Natural killer cell treated with Interleukin-12 subunit alpha and Interleukin-12 subunit beta and Interleukin-15 and Interleukin-18, amount 100 ng/mL, for 72 hours (primary cell): ENCODE measurements around the gene INTU. TPM values are rescaled to one million over a fixed set of nuclear protein-coding genes. Genes with fewer than 3 reads are reported as not detected.
"Not testable (repeated sequence)": the region's sequence is repeated elsewhere in the genome, so short reads cannot be mapped to it uniquely, and the experiment has no call there.

Experiments
- ATAC-seq, 2 donors: fragments of 150-1000 bp; cut with Tn5 transposase in 1 of 2; sonication (Bioruptor Pico), chemical (Tn5 transposase) in 1 of 2; 2 replicates each; pipeline ENCODE4 v1.10.0; 2021
- DNase-seq: peaks from one replicate; pipeline ENCODE4 v3.0.0; 2022; ENCODE audit warnings: low spot score
- H3K27ac Mint-ChIP-seq, 2 donors: 1 replicate in 1 of 2; 2 replicates in 1 of 2; pipeline ENCODE4 v1.8.0; 2022; ENCODE audit warnings: mixed read lengths in 2 of 2, mild to moderate bottlenecking in 1 of 2, moderate library complexity in 1 of 2
- H3K27me3 Mint-ChIP-seq, 2 donors: 1 replicate in 1 of 2; 2 replicates in 1 of 2; pipeline ENCODE4 v1.8.0; 2022; ENCODE audit warnings: mixed read lengths in 2 of 2
- H3K36me3 Mint-ChIP-seq: one replicate; pipeline ENCODE4 v1.8.0; 2022; ENCODE audit warnings: mixed read lengths
- H3K4me1 Mint-ChIP-seq, 2 donors: 1 replicate in 1 of 2; 2 replicates in 1 of 2; pipeline ENCODE4 v1.8.0; 2022; ENCODE audit warnings: low read depth in 2 of 2, mixed read lengths in 2 of 2, mild to moderate bottlenecking in 1 of 2
- H3K4me3 Mint-ChIP-seq: one replicate; pipeline ENCODE4 v1.8.0; 2022; ENCODE audit warnings: mixed read lengths
- H3K9me3 Mint-ChIP-seq: 2 replicates; pipeline ENCODE4 v1.8.0; 2022; ENCODE audit warnings: mixed read lengths
- total RNA-seq, 2 donors: library from RNA; stranded (reverse); gene quantifications; one replicate each; pipeline ENCODE4 v1.2.3, GENCODE V29; 2022

Gene INTU
- total RNA-seq, 2 donors from 2014 or later, result 0.50 to 0.81 TPM

- Mint-ChIP-seq H3K9me3 (peaks cover 5% of the 10 kb centered on the region), H3K27me3 (peaks cover 33 to 38% of the 10 kb centered on the region in 2 donors), H3K36me3 (no peaks in the 10 kb centered on the region), H3K27ac (no peak overlapping the region), H3K4me3 (no peak overlapping the region), H3K4me1 (no peaks in the 10 kb centered on the region)
- DNase-seq, result no peak
- peak; percentile 48 to 66 for ATAC-seq
Measured at GRCh38 chr4:127622921-127623796, 9.6 kb upstream of the INTU start.

DNA sequence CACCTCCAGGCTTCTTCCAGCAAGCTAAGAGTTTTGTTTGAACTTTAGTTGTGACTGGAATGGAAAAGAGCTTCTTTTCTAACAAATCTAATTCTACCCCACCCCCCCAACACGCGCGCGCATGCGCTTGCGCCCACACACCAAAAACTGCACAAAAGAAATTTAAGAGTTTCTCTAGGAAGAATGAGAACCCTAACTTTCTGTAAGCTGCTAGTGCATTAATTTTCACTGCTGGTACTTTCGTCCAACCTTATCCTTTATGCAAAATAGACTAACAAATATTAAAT is 9.0 kb upstream of the INTU start:
- H3K4me3 Mint-ChIP-seq, result no peak overlapping the region
- no peak overlapping the region for H3K27ac Mint-ChIP-seq
- H3K27me3 Mint-ChIP-seq, result peaks cover 35 to 40% of the 10 kb centered on the region in 2 donors
- DNase-seq (no peak), ATAC-seq (no peak)
- H3K36me3 Mint-ChIP-seq, result no peaks in the 10 kb centered on the region
- peaks cover 2% of the 10 kb centered on the region for H3K9me3 Mint-ChIP-seq
- no peaks in the 10 kb centered on the region for H3K4me1 Mint-ChIP-seq

DNA sequence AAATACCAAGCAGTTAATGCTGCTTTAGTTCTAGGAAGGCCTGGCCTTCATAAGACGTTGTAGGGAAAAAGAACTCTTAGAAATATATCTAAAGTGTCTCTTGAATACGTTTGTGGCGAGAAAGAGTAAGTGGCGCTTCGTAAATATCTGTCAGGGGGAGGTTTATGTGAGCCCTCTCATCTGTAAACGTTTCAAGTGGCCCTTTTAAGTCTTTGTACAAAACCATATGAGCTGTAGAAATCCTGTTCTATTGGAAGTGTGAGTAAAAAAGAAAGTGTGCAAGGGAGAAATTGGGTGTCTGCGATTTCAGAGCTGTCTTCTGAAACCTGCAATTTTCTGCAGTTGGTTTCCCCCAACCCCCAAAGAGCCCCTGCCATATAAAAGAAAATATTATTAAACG is 8.6 kb upstream of the INTU start:
- Mint-ChIP-seq H3K27me3 (peaks cover 32 to 36% of the 10 kb centered on the region in 2 donors), H3K27ac (no peak overlapping the region), H3K4me3 (no peak overlapping the region), H3K4me1 (no peaks in the 10 kb centered on the region), H3K9me3 (no peaks in the 10 kb centered on the region), H3K36me3 (no peaks in the 10 kb centered on the region)
- ATAC-seq (no peak), DNase-seq (no peak)

DNA sequence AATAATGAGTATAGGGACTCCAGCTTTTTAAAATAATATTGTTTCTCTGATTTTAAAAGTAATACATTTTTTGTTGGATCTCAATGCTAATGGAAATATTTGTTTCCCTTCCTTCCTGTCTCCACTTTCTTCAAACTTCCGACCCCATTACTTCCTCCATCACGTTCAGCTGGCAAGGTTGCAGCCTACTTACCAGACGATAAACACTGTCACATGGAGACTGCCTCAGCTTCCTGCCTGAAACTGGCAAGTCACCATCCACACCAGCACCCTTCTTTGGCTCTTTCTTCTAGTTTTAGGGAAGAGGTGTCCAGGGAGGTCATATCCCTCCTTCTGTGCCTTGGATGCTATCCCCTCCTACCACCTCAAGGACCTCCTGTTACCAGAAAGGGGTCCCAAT is 3.4 kb upstream of the INTU start:
- no peak overlapping the region for H3K4me3 Mint-ChIP-seq
- ATAC-seq (no peak), DNase-seq (no peak)
- peaks cover 4% of the 10 kb centered on the region for H3K9me3 Mint-ChIP-seq
- no peak overlapping the region for H3K27ac Mint-ChIP-seq
- peaks cover 4% of the 10 kb centered on the region for H3K36me3 Mint-ChIP-seq
- peaks cover 11 to 12% of the 10 kb centered on the region in 2 donors for H3K4me1 Mint-ChIP-seq
- H3K27me3 Mint-ChIP-seq, result peaks cover 27 to 39% of the 10 kb centered on the region in 2 donors

- H3K27ac Mint-ChIP-seq, result no peak overlapping the region
- ATAC-seq (no peak), DNase-seq (no peak)
- peaks cover 4% of the 10 kb centered on the region for H3K36me3 Mint-ChIP-seq
- peaks cover 24 to 34% of the 10 kb centered on the region in 2 donors for H3K27me3 Mint-ChIP-seq
- peaks cover 11 to 12% of the 10 kb centered on the region in 2 donors for H3K4me1 Mint-ChIP-seq
- peaks cover 4% of the 10 kb centered on the region for H3K9me3 Mint-ChIP-seq
- H3K4me3 Mint-ChIP-seq, result no peak overlapping the region
Measured at GRCh38 chr4:127630152-127630551, 2.6 kb upstream of the INTU start.

- peaks cover 11 to 12% of the 10 kb centered on the region in 2 donors for H3K4me1 Mint-ChIP-seq
- DNase-seq (no peak), ATAC-seq (no peak)
- no peak overlapping the region for H3K27ac Mint-ChIP-seq
- no peak overlapping the region for H3K4me3 Mint-ChIP-seq
- H3K27me3 Mint-ChIP-seq, result peaks cover 25 to 34% of the 10 kb centered on the region in 2 donors
- peaks cover 4% of the 10 kb centered on the region for H3K9me3 Mint-ChIP-seq
- H3K36me3 Mint-ChIP-seq, result peaks cover 4% of the 10 kb centered on the region
Measured at GRCh38 chr4:127631420-127631819, 1.3 kb upstream of the INTU start.

DNA sequence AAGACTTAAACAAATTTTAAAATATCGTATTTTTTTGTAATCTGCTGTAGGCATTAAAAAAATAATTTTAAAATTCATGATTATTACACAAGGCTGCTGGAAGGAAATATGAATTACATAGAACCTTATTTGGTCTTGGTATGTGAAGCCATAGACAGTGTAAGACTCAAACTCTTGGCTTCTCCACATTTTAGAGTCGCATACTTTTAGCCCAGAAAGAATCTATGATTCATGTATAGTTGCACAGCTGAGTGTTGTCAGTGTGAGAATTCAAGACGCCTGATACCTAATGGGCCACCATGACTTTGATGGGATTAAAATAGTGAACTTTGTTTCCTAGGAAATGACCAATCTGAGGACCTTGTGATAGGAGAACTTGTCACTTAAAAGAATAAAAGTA is 1.4 kb downstream of the INTU start:
- DNase-seq, result no peak
- no peak overlapping the region for H3K27ac Mint-ChIP-seq
- no peak for ATAC-seq
- peaks cover 19 to 31% of the 10 kb centered on the region in 2 donors for H3K27me3 Mint-ChIP-seq
- H3K9me3 Mint-ChIP-seq, result peaks cover 7% of the 10 kb centered on the region
- no peak overlapping the region for H3K4me3 Mint-ChIP-seq
- peaks cover 4% of the 10 kb centered on the region for H3K36me3 Mint-ChIP-seq
- H3K4me1 Mint-ChIP-seq, result peaks cover 11 to 12% of the 10 kb centered on the region in 2 donors

- Mint-ChIP-seq H3K9me3 (peaks cover 6% of the 10 kb centered on the region), H3K27ac (no peak overlapping the region), H3K4me1 (no peaks in the 10 kb centered on the region), H3K36me3 (no peaks in the 10 kb centered on the region), H3K27me3 (peaks cover 6 to 8% of the 10 kb centered on the region in 2 donors), H3K4me3 (no peak overlapping the region)
- no peak for ATAC-seq
- no peak for DNase-seq
Measured at GRCh38 chr4:127641524-127641923, 8.8 kb downstream of the INTU start.

DNA sequence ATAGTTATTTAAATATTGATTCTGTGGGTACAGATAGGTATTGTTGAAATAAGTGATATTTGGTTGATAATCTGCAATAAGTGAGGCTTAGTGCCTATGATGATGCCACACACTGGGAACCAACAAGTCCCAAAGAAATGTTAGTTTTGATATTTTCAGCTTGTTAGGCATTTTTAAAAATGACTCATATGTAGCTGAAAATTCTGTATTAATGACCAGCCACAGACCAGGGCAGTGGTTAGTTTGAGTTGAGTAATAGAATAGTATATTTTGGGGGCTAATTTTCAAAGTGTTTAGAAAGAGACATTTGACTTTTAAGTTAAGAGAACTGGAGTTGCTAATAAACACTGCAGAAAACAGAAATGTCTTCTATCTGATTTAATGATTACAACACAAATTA is 9.4 kb downstream of the INTU start:
- H3K9me3 Mint-ChIP-seq, result peaks cover 6% of the 10 kb centered on the region
- no peaks in the 10 kb centered on the region for H3K36me3 Mint-ChIP-seq
- no peak for DNase-seq
- ATAC-seq, result no peak
- H3K27me3 Mint-ChIP-seq, result peaks cover 5 to 6% of the 10 kb centered on the region in 2 donors
- H3K4me1 Mint-ChIP-seq, result no peaks in the 10 kb centered on the region
- no peak overlapping the region for H3K4me3 Mint-ChIP-seq
- no peak overlapping the region for H3K27ac Mint-ChIP-seq

DNA sequence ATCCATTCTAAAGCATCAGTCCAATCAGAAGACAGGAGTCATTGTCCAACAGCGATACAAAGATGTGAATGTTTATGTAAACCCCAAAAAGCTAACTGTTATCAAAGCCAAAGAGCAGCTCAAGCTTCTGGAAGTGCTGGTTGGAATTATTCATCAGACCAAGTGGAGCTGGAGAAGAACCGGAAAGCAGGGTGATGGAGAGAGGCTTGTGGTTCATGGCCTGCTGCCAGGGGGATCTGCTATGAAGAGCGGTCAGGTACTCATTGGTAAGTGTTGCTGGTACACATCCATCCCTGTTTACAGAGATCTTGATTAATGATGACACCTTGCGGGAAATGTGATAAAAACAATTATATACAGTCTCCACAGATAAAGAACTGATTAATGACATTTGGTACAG is 11.0 kb downstream of the INTU start:
- DNase-seq (no peak), ATAC-seq (no peak)
- Mint-ChIP-seq H3K27ac (no peak overlapping the region), H3K27me3 (peaks cover 0 to 3% of the 10 kb centered on the region in 2 donors), H3K9me3 (peaks cover 2% of the 10 kb centered on the region), H3K36me3 (no peaks in the 10 kb centered on the region), H3K4me1 (no peaks in the 10 kb centered on the region), H3K4me3 (no peak overlapping the region)

DNA sequence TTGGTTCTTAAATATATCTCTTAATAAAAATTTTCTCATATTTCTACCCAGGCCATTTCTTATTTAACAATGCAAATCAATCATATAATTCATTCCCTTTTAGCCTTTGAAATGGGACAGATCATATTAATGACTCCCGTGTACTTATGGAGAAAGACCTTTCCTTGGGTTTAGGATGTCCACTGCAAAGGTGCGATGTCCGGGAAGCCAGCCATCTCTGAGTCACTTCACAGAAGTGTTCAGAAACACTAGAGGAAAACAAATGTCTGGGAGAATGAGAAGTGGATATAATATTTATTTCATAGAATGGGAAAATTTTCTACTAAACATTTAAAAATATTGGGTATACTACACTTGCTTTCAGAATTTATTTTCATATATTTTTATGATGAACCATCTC is 15.3 kb downstream of the INTU start:
- H3K36me3 Mint-ChIP-seq, result no peaks in the 10 kb centered on the region
- DNase-seq, result no peak
- H3K9me3 Mint-ChIP-seq, result no peaks in the 10 kb centered on the region
- no peak overlapping the region for H3K4me3 Mint-ChIP-seq
- H3K4me1 Mint-ChIP-seq, result no peaks in the 10 kb centered on the region
- H3K27me3 Mint-ChIP-seq, result no peaks in the 10 kb centered on the region
- no peak overlapping the region for H3K27ac Mint-ChIP-seq
- ATAC-seq, result no peak

- DNase-seq, H3K4me3 Mint-ChIP-seq, H3K4me1 Mint-ChIP-seq, ATAC-seq, H3K9me3 Mint-ChIP-seq, H3K27ac Mint-ChIP-seq, H3K36me3 Mint-ChIP-seq, H3K27me3 Mint-ChIP-seq: not testable (repeated sequence)
Measured at GRCh38 chr4:127655590-127655989, 22.8 kb downstream of the INTU start.

- H3K27ac Mint-ChIP-seq, result no peak overlapping the region
- H3K4me1 Mint-ChIP-seq, result no peaks in the 10 kb centered on the region
- no peaks in the 10 kb centered on the region for H3K9me3 Mint-ChIP-seq
- no peak for ATAC-seq
- H3K27me3 Mint-ChIP-seq, result no peaks in the 10 kb centered on the region
- H3K4me3 Mint-ChIP-seq, result no peak overlapping the region
- H3K36me3 Mint-ChIP-seq, result no peaks in the 10 kb centered on the region
- DNase-seq, result no peak
Measured at GRCh38 chr4:127656047-127656680, 23.4 kb downstream of the INTU start.

DNA sequence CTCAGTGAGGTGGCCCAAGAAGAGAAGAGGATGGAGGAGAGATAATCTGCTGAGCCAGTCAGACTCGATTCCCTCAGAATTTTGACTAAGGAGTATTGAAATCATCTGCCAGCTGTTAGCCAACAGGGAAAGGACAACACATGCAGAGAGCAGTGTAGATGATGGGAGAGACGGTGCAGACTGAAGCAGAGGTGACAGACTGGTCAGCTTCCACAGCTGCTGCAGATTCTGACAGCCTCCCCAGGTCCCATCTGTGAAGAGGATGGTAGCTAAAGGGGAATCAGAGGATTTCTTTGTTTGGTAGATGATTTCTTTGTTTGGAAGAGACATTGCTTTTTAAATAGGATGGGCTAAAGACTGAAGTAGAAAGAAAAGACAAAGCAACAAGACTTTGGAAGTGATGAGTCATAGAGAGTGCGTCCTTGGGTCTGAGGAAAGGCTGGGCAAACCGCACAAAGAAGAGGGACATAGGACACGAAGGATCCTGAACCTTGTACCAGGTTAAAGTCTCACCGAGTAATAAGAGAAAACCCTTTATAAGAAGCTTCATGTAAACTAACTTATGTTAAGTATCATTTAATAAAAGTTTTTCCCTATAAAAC is 27.6 kb downstream of the INTU start:
- peaks cover 3% of the 10 kb centered on the region for H3K9me3 Mint-ChIP-seq
- DNase-seq (no peak), ATAC-seq (no peak)
- H3K36me3 Mint-ChIP-seq, result no peaks in the 10 kb centered on the region
- no peaks in the 10 kb centered on the region for H3K4me1 Mint-ChIP-seq
- no peaks in the 10 kb centered on the region for H3K27me3 Mint-ChIP-seq
- H3K27ac Mint-ChIP-seq, result no peak overlapping the region
- H3K4me3 Mint-ChIP-seq, result no peak overlapping the region
